ENCODE results near the gene MINPP1.
"Not testable (repeated sequence)": the region's sequence is repeated elsewhere in the genome, so short reads cannot be mapped to it uniquely, and the experiment has no call there.

MINPP1 gene

GRCh38 chr10:87504640-87505365 lies at the start of gene MINPP1:
TSS of gene MINPP1 (plus strand) at chr10:87504893. CDS start at chr10:87504916, 23 bp downstream.
- DNase-seq: peak; percentile 17 to 53

- not testable (repeated sequence) for DNase-seq
Measured at GRCh38 chr10:87456586-87457220, 48.0 kb upstream of the MINPP1 start.

GRCh38 chr10:87461751-87462150 lies 42.9 kb upstream of the MINPP1 start:
- not testable (repeated sequence) for DNase-seq

GRCh38 chr10:87466849-87467248 lies 37.8 kb upstream of the MINPP1 start:
- not testable (repeated sequence) for DNase-seq

- not testable (repeated sequence) for DNase-seq
Measured at GRCh38 chr10:87488733-87489132, 16.0 kb upstream of the MINPP1 start.

- not testable (repeated sequence) for DNase-seq
Measured at GRCh38 chr10:87490285-87490684, 14.4 kb upstream of the MINPP1 start.

GRCh38 chr10:87492450-87492849 lies 12.2 kb upstream of the MINPP1 start:
- DNase-seq: not testable (repeated sequence)

GRCh38 chr10:87495446-87495845 lies 9.2 kb upstream of the MINPP1 start:
- DNase-seq: not testable (repeated sequence)

- not testable (repeated sequence) for DNase-seq
Measured at GRCh38 chr10:87497386-87497785, 7.3 kb upstream of the MINPP1 start.

- not testable (repeated sequence) for DNase-seq
Measured at GRCh38 chr10:87498106-87498789, 6.4 kb upstream of the MINPP1 start.

- no peak for DNase-seq
Measured at GRCh38 chr10:87500646-87501048, 4.0 kb upstream of the MINPP1 start.

GRCh38 chr10:87503401-87503800 lies 1.3 kb upstream of the MINPP1 start:
- DNase-seq: no peak

- DNase-seq: no peak
Measured at GRCh38 chr10:87503886-87504285, 807 bp upstream of the MINPP1 start.

GRCh38 chr10:87504307-87504639 lies 420 bp upstream of the MINPP1 start:
- no peak for DNase-seq

- peak in 1 of 2 experiments; percentile 40 for DNase-seq
Measured at GRCh38 chr10:87505366-87506111, 846 bp downstream of the MINPP1 start.

GRCh38 chr10:87506956-87507355 lies 2.3 kb downstream of the MINPP1 start:
- DNase-seq: no peak

- no peak for DNase-seq
Measured at GRCh38 chr10:87507879-87508483, 3.3 kb downstream of the MINPP1 start.

GRCh38 chr10:87508837-87509236 lies 4.1 kb downstream of the MINPP1 start:
- no peak for DNase-seq

GRCh38 chr10:87510025-87510424 lies 5.3 kb downstream of the MINPP1 start:
- DNase-seq: no peak

- DNase-seq: no peak
Measured at GRCh38 chr10:87511526-87511925, 6.8 kb downstream of the MINPP1 start.

- DNase-seq: no peak
Measured at GRCh38 chr10:87518937-87519336, 14.2 kb downstream of the MINPP1 start.

- DNase-seq: no peak
Measured at GRCh38 chr10:87519582-87519981, 14.9 kb downstream of the MINPP1 start.

GRCh38 chr10:87523731-87524130 lies 19.0 kb downstream of the MINPP1 start:
- DNase-seq: no peak

Measured in NCI-H524 (cell line).